NCI-H345 treated with DMSO at 0.1 percent for 48 hours (cell line): ENCODE data around the gene IRS2.

Experiments
- DNase-seq: peaks from one replicate; lab custom pipeline; 2025; ENCODE audit not compliant: unreplicated experiment; lab: John Stamatoyannopoulos, UW

IRS2 gene

DNA sequence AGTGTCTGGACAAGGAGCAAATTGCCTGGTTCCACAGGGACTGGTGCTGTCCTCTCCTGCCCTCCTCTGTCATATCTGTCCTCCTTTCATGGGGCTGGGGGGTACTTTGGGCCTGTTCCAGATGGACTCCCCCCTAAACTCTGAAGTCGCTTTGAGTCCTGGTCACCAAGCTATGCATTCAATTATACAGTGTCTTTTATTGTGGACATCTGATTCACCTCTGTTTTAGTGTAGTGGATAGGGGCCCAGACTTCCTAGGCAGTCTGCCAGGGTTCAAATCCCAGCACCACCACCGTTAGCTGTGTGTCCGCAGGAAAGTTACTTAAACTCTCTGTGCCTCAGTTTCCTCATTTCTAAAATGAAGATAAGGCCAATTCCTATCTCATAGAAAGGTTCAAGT is 21.0 kb upstream of the IRS2 start:
- no peak for DNase-seq

DNA sequence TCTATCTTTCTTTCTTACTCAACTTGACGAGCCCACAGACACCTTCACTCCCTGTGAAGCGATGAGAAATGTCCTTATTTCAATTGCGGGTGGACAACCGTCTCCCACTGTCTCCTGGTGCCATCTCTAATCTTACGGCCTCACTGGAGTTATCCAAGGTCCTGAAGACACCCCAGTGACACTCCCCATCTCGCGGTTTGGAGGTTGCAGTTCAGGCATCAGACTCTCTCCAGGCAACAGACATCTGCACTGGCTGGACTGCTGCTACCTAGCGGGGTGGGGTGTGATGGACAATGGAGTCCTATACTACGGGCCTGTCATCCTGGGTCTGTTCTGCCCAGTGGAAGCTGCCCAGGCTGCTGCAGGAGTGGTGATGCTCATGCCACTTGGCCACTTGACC is 18.3 kb upstream of the IRS2 start:
- DNase-seq: no peak

DNA sequence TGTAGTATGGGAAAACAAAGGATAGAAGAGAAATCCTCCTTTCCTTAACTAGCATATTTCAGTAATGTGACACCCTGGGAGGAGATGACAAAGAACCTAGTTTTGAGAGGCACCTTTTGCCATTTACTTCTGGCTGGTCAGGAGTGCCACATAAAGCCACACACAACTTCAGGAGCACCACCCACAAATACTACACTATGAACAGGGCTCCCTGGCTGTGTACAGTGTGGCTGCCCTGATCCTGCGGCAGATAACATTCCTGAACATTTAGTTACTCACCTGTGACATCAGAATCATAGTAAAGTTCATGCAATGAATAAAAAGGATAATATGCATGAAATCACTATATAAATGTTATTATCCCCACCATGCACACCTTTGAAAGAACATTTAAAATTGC is 17.4 kb upstream of the IRS2 start:
- DNase-seq: no peak

DNA sequence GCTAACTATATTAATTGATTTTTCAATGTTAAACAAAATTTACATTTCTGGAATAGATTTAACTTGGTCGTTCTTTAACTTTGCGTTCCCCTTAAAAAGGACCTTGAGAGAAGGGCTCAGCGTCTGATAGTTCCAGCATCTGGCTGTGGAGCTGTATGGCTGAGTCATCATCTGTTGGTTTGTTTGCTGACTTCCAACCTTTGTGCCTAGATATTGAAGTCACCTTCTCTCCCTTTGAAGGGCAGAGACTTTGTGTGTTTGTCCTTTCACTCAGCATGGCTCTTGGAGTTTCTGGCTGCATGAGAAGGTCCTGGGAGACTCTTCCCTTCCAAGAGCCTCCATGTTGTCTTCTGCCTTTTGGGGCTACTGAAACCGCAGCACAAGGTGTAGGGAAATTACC is 16.6 kb upstream of the IRS2 start:
- DNase-seq: no peak

DNA sequence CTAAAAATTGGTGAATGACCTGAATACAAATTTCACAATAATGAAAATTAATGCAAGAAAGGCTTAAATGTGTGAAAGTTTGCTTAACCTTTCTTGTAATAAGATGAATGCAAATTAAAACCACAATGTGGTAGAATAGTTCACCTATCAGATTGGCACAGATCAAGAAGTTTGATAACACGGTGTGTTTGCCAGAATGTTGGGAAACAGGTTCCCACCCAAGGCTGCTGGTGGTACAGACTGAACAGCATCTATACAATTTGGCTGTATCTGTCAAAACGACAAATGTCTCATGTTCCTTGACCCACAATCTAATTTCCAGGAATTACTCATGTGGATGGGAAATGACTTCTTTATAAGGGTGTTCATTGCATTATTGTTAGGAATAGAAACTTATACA is 8.6 kb upstream of the IRS2 start:
- DNase-seq: no peak

DNA sequence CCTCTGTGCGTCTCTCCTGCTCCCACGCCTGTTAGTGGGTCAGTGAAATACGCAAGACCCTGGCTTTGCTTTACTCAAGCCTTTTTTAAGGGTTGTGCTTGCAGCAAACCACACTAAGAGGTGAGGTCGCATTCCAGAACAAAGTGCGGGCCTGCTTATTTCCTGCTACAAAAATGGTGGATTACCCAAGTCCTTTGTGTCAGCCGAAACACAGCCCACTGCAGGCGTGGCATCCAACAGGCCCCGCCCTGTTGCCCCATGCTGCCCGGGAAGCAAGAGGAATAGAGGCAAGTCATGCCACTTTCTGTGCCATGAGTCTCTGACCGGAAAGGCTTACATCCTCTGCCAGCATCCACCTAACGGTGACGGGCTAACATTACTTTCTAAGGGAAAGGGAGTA is 7.7 kb upstream of the IRS2 start:
- DNase-seq: no peak

DNA sequence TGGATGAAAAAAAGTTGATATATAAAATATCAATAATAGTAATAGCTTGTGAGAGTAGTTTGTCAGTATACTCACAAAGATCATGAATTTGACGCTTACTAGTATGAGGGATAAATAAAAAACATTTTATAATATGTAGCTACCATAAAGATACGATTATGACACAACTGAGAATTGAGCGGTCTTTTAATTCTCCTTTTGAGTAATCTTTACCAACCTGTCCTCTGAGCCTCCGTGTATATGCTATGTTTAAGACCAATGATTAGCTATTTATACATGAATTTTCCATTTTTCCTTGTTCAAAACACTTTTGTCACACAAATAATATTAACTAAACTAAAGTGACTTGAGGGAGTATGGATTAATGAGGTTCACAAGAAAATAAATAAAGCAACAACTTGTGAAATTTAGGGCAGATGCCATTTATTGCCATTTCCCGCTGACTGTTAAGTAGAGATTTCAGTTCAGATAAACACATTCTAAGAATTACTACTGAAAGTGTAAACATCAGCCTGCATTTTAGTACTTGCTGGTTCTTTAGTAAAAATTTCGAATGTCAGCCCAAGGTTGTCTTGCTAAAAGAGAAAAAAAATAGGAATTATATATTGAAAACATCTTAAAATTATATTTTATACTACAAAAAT is 6.2 kb upstream of the IRS2 start:
- no peak for DNase-seq

DNA sequence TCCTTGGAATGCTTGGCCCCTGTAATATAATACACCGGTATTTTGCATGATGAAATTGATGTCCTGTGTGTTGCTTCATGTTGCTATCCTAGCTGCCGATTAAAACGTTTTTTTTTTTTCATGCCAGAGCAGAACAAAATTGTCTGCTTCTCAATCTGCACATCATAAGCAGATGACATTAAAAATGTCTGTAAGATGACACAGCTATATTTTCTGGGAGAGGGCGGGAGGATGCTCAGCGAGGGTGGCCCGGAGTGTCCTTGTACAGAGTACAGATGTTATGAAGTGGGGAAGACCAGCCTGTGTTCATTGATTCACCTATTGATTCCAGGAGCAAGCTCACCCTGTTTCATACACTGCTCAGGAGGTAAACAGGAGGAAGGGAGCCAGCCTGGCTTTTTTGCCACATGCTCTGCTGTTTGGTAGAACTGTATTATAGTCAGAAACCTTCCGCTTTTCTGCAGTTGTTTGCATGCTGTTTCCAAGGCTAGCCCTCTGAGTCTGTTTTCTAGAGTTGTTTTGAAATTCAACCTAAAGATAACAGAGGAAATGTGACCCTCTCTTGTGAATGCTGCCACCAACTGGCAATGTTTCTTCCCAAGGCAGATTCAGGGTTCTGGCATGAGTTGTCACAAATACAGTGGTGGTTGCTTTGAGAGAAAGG is 4.7 kb upstream of the IRS2 start:
- DNase-seq: peak; percentile 52

DNA sequence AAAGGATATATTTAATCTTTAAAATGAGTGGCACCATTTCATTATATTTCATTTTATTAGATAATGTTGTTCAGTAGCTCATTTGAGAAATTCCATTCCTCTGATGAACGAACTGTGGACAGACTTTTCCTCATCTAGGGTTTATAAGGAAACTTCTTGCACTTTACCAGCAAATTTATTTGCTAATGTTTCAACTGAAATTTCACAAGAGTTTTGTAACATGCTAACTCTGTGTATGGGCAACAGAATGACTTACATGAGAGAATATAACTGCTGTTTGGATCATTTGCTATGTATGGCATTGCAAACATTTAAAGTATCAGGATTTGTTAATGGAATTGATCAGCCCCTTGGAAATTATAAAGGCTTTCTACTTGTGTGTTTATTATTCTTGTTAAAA is 3.7 kb upstream of the IRS2 start:
- no peak for DNase-seq

DNA sequence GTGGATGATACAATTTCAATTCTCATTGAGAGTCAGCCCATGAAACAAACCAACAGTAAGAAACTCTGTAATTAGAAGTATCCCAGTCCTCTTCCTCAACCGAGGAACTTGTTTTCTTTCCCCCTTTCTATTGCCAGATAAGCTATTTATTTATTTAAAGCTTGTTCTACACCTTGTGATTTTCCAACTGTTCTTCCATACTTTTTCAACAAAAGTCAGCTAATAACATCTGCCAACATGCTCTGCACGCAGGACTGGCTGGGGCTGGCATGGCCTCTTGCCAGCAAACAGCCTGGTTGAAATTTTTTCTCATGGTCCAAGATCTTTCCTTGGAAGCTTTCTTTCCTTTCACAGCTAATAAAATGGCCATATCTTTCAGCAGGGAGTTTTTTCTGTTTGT is 2.9 kb upstream of the IRS2 start:
- peak; percentile 28 for DNase-seq

DNA sequence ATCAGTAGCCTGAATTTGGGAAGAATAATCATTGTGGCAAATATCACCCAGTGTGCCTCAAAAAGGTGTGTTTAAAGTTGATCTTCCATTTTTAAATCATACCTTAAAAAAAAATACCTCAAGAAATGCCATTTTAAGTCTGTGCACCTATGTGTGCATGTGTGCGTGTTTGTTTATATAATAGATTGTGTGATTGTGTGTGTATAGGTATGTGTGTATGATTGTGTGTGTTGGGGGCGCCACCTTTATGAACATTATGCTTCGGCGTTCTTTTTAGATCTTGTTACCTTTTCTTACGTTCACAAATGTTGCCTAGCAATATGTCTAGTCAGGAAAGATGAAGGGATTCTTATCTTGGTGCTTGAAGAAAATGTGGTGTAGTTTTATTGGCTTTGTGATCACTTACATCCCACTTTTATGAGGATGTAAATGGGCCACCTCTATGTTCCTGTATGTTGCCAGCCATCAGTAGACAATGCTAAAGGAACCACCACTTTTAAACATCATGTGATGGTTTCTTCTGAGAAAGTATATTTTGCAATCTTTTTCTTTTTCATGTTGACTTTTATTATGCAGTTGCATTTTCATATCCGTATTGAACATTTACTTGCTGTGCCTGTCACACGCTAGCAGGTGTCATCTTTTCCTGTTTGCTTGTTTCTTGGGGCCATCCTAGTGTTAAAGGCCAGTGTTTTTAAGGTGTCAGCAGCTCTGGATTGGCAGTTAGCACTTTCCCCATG is 2.2 kb upstream of the IRS2 start:
- no peak for DNase-seq

DNA sequence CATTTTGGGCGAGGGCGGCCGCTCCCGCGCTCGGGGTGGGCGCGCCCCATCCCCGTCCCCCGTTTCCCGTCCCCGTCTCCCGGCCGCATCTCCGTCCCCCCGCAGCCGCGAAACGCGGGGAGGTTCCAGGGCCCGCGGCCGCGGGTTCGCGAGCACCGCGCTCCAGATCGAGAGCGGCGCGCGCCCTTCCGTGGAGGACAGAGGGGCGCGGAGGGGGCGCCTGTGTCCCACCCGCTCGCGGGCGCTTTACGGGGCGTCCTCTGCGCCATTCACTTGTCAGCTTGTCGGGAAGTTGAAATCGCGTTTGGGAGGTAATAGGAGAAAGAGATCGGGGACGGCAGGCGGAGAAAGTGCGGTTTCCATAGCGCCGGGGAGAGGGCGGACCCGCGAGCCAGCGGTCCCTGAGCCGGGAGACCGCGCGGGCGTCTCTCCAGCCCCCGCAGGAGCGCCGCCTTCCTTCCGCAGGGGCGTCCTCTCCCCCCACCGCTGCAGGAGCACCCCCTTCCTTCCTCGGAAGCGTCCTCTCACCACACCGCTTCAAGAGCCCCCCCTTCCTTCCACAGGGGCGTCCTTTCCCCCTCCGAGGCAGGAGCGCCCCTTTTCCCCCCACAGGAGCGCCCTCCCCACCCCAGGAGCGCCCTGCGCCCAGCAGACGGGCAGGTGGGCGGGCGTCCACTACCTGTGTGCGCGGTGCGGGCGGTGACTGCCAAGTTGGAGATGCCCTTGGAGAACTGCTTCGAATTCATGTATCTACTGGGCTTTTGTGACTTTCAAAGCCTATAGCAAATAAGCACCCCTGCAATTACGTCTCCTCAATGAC is 962 bp upstream of the IRS2 start:
- DNase-seq: peak; percentile 25

DNA sequence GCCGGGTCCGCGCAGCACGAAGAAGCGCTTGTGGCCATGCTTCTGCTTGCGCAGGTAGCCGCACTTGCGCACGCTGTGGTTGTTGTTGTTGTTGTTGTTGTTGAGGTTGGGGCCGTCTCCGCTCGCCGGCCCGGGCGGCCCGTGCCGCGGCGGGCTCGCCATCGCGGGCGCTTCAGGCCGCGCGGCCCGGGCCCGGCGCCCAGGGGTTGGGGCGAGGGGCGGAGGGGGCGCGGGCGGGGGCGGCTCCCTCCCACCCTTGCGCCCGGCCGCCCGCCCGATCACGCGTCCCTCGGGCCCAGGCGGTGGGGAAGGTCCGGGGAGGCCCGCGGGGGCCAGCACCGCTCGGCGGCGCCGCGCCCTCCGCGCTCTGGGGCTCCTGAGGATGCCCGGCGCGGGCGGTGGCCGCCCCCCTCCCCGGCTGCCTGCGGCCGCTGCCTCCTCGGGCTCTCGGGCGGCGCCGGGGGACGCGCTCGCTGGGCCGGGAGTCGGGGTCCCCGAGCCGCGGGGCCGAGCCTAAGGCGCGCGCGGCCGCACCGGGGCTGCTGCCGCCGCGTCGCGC is 412 bp downstream of the IRS2 start:
- DNase-seq: peak; percentile 33

DNA sequence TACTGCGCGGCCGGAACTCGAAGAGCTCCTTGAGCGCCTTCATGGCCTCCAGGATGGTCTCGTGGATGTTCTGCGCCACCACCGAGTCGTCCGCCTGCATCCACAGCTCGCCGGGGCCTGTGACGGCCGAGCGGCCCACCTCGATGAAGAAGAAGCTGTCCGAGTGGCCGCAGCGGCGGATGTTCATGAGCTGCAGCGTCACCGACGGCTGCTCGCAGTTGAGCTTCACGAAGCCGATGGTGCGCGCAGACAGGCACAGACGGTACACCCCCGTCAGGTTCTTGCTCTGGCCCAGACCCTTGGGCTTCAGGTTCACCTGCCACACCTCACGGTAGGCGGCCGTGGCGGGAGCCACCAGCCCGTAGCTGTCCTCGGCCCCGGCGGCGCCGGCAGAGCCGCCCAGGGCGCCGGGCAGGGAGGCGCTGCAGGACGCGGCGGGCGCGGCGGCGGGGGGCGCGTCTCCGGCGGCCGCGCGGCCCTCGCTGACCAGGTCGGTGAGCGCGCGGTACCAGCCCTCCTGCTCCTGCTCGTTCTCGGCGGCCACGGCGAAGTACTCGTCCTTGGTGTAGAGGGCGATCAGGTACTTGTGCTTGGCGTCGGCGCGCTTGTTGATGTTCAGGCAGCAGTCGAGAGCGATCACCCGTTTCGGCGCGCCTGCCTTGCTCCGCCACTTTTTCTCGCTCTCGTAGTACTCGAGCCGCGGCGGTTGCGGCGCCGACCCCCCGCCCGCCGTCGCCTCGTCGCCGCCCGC is 1.1 kb downstream of the IRS2 start:
- peak; percentile 16 for DNase-seq

DNA sequence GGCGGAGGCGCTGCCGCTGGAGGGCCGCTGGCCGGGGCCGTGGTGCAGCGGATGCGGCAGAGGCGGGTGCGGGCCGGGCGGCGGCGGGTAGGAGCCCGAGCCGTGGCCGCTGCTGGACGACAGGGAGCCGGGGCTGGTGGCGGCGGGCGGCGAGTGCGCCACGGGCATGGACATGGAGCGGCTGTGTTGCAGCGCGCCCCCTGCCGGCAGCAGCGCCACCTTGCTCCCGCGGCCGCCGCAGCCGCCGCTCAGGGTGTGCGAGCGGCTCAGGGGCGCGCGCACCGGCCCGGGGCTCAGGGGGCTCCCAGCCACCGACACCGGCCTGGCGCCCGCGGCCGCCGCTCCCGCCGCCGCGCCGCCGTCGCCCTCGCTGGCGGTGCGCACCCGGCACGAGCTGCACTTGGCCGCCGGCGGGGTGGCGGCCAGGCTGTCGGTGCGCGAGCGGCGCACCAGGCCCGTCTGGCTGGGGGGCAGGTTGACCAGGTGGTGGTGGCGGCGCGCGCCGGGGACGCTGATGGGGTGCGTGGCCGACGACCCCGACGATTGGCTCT is 1.7 kb downstream of the IRS2 start:
- DNase-seq: peak; percentile 44

DNA sequence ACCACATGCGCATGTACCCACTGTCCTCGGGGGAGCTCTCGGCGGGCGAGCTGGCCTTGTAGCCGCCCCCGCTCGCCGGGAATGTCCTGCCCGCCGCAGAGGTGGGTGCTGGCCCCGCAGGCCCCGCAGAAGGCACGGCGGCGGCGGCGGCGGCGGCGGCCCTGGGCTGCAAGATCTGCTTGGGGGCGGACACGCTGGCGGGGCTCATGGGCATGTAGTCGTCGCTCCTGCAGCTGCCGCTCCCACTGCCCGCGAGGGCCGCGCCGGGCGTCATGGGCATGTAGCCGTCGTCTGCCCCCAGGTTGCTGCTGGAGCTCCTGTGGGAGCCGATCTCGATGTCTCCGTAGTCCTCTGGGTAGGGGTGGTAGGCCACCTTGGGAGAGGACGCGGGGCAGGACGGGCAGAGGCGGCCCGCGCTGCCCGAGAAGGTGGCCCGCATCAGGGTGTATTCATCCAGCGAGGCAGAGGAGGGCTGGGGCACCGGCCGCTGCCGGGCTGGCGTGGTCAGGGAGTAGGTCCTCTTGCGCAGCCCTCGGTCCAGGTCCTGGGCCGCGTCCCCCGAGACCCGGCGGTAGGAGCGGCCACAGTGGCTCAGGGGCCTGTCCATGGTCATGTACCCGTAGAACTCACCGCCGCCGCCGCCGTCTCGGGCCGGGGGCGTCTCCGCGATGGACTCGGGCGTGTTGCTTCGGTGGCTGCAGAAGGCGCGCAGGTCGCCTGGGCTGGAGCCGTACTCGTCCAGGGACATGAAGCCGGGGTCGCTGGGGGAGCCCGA is 2.4 kb downstream of the IRS2 start:
- DNase-seq: no peak

DNA sequence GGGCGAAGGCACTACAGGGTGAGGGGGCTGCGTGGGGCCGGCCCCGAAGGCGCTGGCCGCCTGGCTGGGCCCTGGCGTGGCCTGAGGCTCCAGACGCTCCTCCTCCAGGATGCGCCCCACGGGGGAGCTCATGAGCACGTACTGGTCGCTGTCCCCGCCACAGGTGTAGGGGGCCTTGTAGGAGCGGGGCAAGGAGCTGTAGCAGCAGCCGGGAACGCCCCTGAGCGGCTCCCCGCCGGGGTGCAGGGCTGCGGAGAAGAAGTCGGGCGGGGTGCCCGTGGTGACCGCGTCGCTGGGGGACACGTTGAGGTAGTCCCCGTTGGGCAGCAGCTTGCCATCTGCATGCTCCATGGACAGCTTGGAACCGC is 3.0 kb downstream of the IRS2 start:
- no peak for DNase-seq

DNA sequence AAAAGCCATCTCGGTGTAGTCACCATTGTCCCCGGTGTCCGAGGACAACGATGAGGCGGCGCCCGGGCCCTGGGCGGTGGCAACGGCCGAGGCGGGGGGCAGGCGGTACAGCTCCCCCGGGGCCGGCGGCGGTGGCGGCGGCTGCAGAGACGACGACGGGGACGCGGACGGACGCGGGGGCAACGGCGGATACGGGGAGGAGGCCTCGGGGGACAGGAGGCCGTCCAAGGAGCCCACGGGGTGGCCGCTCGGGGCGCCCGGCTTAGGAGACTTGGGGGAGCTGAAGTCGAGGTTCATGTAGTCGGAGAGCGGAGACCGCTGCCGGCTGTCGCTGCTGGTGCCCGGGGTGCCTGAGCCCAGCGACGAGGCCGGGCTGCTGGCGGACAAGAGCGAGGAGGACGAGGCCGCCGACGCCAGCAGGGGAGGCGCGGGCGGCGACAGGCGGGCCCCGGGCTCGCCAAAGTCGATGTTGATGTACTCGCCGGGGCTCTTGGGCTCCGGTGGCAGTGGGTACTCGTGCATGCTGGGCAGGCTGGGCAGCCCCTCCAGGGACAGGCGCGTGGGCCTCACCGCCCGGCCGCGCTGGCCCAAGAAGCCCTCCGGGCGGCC is 3.5 kb downstream of the IRS2 start:
- DNase-seq: no peak
